ENCODE results near the gene MGAT4B.

DNA sequence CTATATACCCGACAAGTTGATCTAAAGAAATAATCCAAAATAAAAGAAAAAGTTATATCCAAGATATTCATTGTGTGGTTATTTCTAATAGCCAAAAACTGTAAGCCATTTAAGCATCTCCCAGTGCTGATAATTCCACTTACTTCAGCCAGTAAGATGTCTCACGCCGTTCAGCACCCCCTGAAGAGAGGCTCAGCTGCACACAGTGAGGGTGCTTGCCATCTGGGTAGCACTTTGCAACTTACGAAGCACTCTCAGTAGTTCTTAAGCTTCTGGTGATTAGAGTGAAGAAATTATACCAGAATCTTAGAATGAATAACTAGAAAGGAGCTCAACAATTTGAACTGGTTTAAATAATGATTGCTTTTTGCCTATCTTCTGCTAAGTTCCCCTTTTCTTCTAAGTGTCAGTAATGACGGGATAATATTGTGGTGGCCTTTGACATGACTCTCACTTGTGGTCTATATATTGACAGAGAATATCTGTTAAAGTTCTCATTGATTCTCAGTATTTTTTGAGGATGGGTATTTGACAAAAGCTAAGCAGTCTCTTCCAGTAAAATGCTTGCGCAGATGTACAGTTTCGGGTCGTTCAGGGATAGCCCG is 39.1 kb downstream of the MGAT4B start:
- TF ChIP-seq, protein P1, sequence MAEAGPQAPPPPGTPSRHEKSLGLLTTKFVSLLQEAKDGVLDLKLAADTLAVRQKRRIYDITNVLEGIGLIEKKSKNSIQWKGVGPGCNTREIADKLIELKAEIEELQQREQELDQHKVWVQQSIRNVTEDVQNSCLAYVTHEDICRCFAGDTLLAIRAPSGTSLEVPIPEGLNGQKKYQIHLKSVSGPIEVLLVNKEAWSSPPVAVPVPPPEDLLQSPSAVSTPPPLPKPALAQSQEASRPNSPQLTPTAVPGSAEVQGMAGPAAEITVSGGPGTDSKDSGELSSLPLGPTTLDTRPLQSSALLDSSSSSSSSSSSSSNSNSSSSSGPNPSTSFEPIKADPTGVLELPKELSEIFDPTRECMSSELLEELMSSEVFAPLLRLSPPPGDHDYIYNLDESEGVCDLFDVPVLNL (CRISPR knock-in tag; IDR thresholded peaks at IDR 0.05; ENCODE audit: borderline replicate concordance, low read depth), result no peak
- TF ChIP-seq NR1H2 (CRISPR knock-in tag; IDR thresholded peaks at IDR 0.05) (no peak), TEAD4 (CRISPR knock-in tag; IDR thresholded peaks at IDR 0.05) (no peak)
- TF ChIP-seq, protein P2, sequence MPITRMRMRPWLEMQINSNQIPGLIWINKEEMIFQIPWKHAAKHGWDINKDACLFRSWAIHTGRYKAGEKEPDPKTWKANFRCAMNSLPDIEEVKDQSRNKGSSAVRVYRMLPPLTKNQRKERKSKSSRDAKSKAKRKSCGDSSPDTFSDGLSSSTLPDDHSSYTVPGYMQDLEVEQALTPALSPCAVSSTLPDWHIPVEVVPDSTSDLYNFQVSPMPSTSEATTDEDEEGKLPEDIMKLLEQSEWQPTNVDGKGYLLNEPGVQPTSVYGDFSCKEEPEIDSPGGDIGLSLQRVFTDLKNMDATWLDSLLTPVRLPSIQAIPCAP (CRISPR knock-in tag; IDR thresholded peaks at IDR 0.05), result no peak
- TF ChIP-seq, protein P3, sequence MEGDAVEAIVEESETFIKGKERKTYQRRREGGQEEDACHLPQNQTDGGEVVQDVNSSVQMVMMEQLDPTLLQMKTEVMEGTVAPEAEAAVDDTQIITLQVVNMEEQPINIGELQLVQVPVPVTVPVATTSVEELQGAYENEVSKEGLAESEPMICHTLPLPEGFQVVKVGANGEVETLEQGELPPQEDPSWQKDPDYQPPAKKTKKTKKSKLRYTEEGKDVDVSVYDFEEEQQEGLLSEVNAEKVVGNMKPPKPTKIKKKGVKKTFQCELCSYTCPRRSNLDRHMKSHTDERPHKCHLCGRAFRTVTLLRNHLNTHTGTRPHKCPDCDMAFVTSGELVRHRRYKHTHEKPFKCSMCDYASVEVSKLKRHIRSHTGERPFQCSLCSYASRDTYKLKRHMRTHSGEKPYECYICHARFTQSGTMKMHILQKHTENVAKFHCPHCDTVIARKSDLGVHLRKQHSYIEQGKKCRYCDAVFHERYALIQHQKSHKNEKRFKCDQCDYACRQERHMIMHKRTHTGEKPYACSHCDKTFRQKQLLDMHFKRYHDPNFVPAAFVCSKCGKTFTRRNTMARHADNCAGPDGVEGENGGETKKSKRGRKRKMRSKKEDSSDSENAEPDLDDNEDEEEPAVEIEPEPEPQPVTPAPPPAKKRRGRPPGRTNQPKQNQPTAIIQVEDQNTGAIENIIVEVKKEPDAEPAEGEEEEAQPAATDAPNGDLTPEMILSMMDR (IDR thresholded peaks at IDR 0.05), result no peak
- TF ChIP-seq, protein P4, sequence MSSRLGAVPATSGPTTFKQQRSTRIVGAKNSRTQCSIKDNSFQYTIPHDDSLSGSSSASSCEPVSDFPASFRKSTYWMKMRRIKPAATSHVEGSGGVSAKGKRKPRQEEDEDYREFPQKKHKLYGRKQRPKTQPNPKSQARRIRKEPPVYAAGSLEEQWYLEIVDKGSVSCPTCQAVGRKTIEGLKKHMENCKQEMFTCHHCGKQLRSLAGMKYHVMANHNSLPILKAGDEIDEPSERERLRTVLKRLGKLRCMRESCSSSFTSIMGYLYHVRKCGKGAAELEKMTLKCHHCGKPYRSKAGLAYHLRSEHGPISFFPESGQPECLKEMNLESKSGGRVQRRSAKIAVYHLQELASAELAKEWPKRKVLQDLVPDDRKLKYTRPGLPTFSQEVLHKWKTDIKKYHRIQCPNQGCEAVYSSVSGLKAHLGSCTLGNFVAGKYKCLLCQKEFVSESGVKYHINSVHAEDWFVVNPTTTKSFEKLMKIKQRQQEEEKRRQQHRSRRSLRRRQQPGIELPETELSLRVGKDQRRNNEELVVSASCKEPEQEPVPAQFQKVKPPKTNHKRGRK (CRISPR knock-in tag; IDR thresholded peaks at IDR 0.05; ENCODE audit: borderline replicate concordance), result no peak
- TF ChIP-seq, protein P5, sequence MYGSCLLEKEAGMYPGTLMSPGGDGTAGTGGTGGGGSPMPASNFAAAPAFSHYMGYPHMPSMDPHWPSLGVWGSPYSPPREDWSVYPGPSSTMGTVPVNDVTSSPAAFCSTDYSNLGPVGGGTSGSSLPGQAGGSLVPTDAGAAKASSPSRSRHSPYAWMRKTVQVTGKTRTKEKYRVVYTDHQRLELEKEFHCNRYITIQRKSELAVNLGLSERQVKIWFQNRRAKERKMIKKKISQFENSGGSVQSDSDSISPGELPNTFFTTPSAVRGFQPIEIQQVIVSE (CRISPR knock-in tag; IDR thresholded peaks at IDR 0.05; ENCODE audit: borderline replicate concordance), result no peak

All from WTC11 (cell line).